Prostate gland (tissue), 2 donors: ENCODE data around the gene APAF1. TPM values are rescaled to one million over a fixed set of nuclear protein-coding genes. Genes with fewer than 3 reads are reported as not detected.

ENCODE experiments used
- DNase-seq: peaks from one replicate; pipeline ENCODE4 v3.0.0-alpha.2; 2019; ENCODE audit warnings: low spot score
- H3K27ac ChIP-seq, 2 donors: fragments of 200-600 bp; sonication (generic); 2 replicates each; pipeline ENCODE4 v1.5.1; 2017 to 2019
- H3K27me3 ChIP-seq: fragments of 200-600 bp; sonication (generic); replicated peaks from 2 replicates; pipeline ENCODE4 v1.5.1; 2019; ENCODE audit not compliant: insufficient read depth
- H3K36me3 ChIP-seq, 2 donors: fragments of 200-600 bp; sonication (generic); 1 replicate in 1 of 2; 2 replicates in 1 of 2; pipeline versions ENCODE4 v1.5.1 to v1.8.1; 2017 to 2019
- H3K4me1 ChIP-seq: fragments of 200-600 bp; sonication (generic); replicated peaks from 2 replicates; pipeline ENCODE4 v1.5.1; 2019
- H3K4me3 ChIP-seq, 2 donors: fragments of 200-600 bp; sonication (generic); 2 replicates each; pipeline ENCODE4 v1.5.1; 2017 to 2019
- H3K9me3 ChIP-seq: fragments of 200-600 bp; sonication (generic); 2 replicates; pipeline ENCODE4 v1.5.1; 2017
- POLR2A ChIP-seq: fragments of 450-650 bp; IDR thresholded peaks from one replicate; pipeline ENCODE4 v1.6.1; 2016; ENCODE audit warnings: antibody characterized with exemption, mild to moderate bottlenecking
- POLR2AphosphoS5 ChIP-seq: sonication (generic); formaldehyde crosslinking; IDR thresholded peaks from one replicate; pipeline ENCODE4 v1.6.1; 2017; ENCODE audit warnings: antibody characterized with exemption
- WGBS: methylation state at CpG from one replicate; pipeline ENCODE4 v1.1.5; 2018; 5-methylcytosine and 5-hydroxymethylcytosine counted together
- intact Hi-C: fragments of 100-400 bp; cut with DNase I; formaldehyde crosslinking; loops from one replicate; pipeline ENCODE4 v1.14.2; 2022
- total RNA-seq, 2 donors: library from RNA; depleted of rRNA; stranded (reverse); fragments of >200 nt; gene quantifications; one replicate each; pipeline ENCODE4 v1.1.0, GENCODE V29; 2016
- TF ChIP-seq, protein P1 (sequence below), 4 experiments: fragments of 200-600 bp in 2 of 4; fragments of 450-650 bp in 2 of 4; sonication (generic) in 2 of 4; IDR thresholded peaks; 1 replicate in 3 of 4; 2 replicates in 1 of 4; pipeline ENCODE4 v1.5.1; 2016 to 2019; ENCODE audit warnings: antibody characterized with exemption in 4 of 4, mild to moderate bottlenecking in 2 of 4, moderate library complexity in 2 of 4

APAF1 gene
- total RNA-seq, 2 donors from 2014 or later, result 9.4 to 11.6 TPM

DNA sequence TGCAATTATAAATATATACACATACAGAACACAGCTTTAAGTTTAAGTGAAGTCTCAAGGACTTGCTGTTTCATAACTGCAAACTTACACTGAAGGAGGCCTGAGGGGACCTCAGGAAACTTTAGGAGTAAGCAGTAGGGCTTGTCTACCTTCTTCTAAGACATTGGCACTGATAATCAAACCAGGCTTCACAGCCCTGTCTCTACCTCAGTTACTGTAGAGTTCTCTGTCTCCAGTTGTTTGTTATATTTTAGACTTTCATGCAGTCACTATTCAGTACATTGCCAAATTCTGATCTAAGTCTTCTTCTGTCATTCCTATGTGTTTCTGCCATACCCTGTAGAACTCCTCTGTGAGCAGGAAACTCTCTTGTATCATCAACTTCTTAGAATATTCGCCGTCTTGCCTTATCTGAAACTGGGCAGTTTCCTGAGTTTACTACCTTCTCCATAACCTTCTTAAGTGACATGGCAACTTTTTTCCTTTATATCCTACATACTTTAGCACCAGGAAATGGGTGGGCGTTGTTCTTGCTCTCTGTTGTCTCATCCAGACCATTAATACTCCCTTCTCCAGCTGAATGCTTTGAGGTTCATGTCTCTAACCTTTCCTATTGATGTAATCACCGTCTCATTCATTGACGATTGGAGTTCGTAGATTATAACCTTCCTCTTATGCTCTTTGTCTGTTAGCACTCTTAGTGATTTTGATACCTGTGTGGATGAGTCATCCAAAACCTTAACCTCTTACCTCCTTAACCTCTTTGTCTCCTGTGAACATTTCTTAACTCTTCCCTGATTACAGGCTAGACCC lies 11.4 kb downstream of the APAF1 start:
- Histone ChIP-seq H3K4me3 (no peak overlapping the region), H3K27ac (no peak overlapping the region), H3K27me3 (no peaks in the 10 kb centered on the region), H3K4me1 (no peaks in the 10 kb centered on the region), H3K9me3 (no peaks in the 10 kb centered on the region), H3K36me3 (no peaks in the 10 kb centered on the region)
- DNase-seq, result no peak
- no peak for TF ChIP-seq POLR2AphosphoS5
- TF ChIP-seq, protein P1, sequence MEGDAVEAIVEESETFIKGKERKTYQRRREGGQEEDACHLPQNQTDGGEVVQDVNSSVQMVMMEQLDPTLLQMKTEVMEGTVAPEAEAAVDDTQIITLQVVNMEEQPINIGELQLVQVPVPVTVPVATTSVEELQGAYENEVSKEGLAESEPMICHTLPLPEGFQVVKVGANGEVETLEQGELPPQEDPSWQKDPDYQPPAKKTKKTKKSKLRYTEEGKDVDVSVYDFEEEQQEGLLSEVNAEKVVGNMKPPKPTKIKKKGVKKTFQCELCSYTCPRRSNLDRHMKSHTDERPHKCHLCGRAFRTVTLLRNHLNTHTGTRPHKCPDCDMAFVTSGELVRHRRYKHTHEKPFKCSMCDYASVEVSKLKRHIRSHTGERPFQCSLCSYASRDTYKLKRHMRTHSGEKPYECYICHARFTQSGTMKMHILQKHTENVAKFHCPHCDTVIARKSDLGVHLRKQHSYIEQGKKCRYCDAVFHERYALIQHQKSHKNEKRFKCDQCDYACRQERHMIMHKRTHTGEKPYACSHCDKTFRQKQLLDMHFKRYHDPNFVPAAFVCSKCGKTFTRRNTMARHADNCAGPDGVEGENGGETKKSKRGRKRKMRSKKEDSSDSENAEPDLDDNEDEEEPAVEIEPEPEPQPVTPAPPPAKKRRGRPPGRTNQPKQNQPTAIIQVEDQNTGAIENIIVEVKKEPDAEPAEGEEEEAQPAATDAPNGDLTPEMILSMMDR (IDR thresholded peaks at IDR 0.05), result no peak
- TF ChIP-seq POLR2A, result no peak
- intact Hi-C loops, result no loop called here
- 74% methylated on average over 6 of the region's 6 CpGs for WGBS

DNA sequence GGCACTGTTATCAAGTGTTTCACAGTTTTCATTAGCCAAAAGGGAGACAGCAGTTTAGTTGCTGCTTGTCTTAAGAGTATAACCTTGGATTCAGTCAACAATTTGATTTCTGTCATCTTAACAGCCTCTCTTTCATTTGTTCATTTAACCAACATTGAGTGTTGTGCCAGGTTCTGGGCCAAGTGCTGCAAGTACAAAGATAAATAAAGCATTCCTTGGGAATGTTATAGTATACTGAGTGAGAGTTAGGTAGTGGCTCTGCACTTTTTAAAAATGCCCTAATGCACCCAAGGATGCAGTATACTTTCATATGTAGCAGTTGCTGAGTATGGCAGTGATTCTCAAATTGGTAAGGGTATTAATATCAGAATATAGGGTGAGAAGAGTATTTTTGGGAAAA lies 15.4 kb downstream of the APAF1 start:
- Histone ChIP-seq H3K4me1 (no peaks in the 10 kb centered on the region), H3K27ac (no peak overlapping the region), H3K9me3 (no peaks in the 10 kb centered on the region), H3K36me3 (no peaks in the 10 kb centered on the region), H3K27me3 (no peaks in the 10 kb centered on the region), H3K4me3 (no peak overlapping the region)
- TF ChIP-seq POLR2AphosphoS5, result no peak
- TF ChIP-seq, protein P1 (IDR thresholded peaks at IDR 0.05), result no peak
- TF ChIP-seq POLR2A, result no peak
- no peak for DNase-seq
- intact Hi-C loops, result no loop called here

DNA sequence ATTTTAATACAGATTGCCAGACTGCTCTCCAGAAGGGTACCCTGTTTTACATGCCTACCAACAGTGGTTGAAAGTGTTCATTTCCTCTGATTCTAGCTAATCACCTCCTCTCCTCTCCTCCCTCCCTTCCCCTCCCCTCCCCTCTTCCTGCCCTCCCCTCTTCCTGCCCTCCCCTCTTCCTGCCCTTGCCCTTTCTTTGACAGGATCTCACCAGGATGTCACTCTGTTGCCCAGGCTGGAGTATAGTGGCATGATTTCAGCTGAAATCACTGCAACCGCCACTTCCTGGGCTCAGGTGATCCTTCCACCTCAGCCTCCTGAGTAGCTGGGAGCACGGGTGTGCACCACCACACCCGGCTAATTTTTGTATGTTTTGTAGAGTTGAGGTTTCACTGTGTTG lies 24.7 kb downstream of the APAF1 start:
- Histone ChIP-seq H3K4me1 (no peaks in the 10 kb centered on the region), H3K27me3 (no peaks in the 10 kb centered on the region), H3K4me3 (no peak overlapping the region), H3K36me3 (no peaks in the 10 kb centered on the region), H3K27ac (no peak overlapping the region), H3K9me3 (no peaks in the 10 kb centered on the region)
- WGBS, result 89% methylated on average over 3 of the region's 3 CpGs
- DNase-seq, result no peak
- intact Hi-C loops, result no loop called here
- no peak for TF ChIP-seq POLR2A
- TF ChIP-seq POLR2AphosphoS5, result no peak
- TF ChIP-seq, protein P1 (IDR thresholded peaks at IDR 0.05), result no peak

DNA sequence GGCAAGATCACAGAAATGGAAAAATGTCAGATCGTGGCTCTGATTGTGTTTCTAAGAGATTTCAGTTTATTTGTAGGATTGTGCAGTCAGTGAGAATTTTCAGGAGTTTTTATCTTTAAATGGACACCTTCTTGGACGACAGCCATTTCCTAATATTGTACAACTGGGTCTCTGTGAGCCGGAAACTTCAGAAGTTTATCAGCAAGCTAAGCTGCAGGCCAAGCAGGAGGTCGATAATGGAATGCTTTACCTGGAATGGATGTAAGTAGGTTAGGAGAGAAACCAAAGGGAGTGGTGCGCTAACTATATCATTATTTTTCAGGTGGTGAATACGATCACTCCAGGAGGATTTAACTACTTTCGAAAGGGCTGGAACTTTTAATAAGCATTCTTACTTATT lies 26.4 kb downstream of the APAF1 start:
- 79% methylated on average over 7 of the region's 7 CpGs for WGBS
- TF ChIP-seq POLR2A, result no peak
- no peak for TF ChIP-seq POLR2AphosphoS5
- TF ChIP-seq, protein P1 (IDR thresholded peaks at IDR 0.05), result no peak

DNA sequence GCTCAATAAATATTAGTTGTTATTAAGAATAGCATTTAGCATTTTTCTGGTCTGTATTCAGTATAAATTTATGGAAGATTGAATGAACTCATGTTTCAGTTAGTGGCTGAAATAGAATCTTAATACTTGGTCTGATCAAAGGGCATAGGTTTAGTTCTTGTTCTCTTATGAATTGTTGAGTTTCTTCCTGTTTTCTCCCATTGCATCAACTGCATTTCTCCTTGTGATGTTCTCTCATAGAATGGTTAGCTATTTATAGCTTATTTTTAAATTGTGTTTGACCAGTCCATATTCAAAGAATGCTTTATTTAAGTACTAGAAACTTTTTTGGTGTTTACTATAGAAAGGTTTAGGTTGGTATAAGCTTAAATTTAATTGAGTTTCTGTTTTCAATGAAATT lies 29.8 kb downstream of the APAF1 start:
- Histone ChIP-seq H3K27me3 (no peaks in the 10 kb centered on the region), H3K4me3 (no peak overlapping the region), H3K9me3 (no peaks in the 10 kb centered on the region), H3K4me1 (no peaks in the 10 kb centered on the region), H3K27ac (no peak overlapping the region), H3K36me3 (no peaks in the 10 kb centered on the region)
- intact Hi-C loops, result no loop called here
- DNase-seq, result no peak
- no peak for TF ChIP-seq POLR2A
- TF ChIP-seq, protein P1 (IDR thresholded peaks at IDR 0.05), result no peak

More for the DNA sequence above, 26.4 kb downstream of the APAF1 start:
- Histone ChIP-seq H3K4me3 (no peak overlapping the region), H3K27ac (no peak overlapping the region), H3K9me3 (no peaks in the 10 kb centered on the region), H3K36me3 (no peaks in the 10 kb centered on the region), H3K27me3 (no peaks in the 10 kb centered on the region), H3K4me1 (no peaks in the 10 kb centered on the region)
- intact Hi-C loops, result no loop called here
- DNase-seq, result no peak
